ENCODE measurements around the gene MARK4. TPM values are rescaled to one million over a fixed set of nuclear protein-coding genes. Genes with fewer than 3 reads are reported as not detected.

Gene MARK4
- 9.8 and 17.1 TPM in 2 replicates for total RNA-seq (ENCODE audit: low replicate concordance)

GRCh38 chr19:45250832-45251451, at the start of gene MARK4:
TSS of gene MARK4 (plus strand) at chr19:45251271. CDS start at chr19:45251589, 318 bp downstream.
- H3K4me3 ChIP-seq (ENCODE audit: low read depth, low read length) = peak within 1 kb of the TSS; percentile 81
- peak; percentile 35 for DNase-seq (ENCODE audit: low read depth)
- no peak for TF ChIP-seq CTCF (IDR thresholded peaks at IDR 0.05; ENCODE audit: insufficient read depth, low read length)

- no peak overlapping the region for H3K4me3 ChIP-seq (ENCODE audit: low read depth, low read length)
- DNase-seq (ENCODE audit: low read depth) = no peak
- no peak for TF ChIP-seq CTCF (IDR thresholded peaks at IDR 0.05; ENCODE audit: insufficient read depth, low read length)
Measured at GRCh38 chr19:45202637-45203036, 48.4 kb upstream of the MARK4 start.

- no peak for DNase-seq (ENCODE audit: low read depth)
- no peak overlapping the region for H3K4me3 ChIP-seq (ENCODE audit: low read depth, low read length)
- no peak for TF ChIP-seq CTCF (IDR thresholded peaks at IDR 0.05; ENCODE audit: insufficient read depth, low read length)
Measured at GRCh38 chr19:45205810-45206209, 45.3 kb upstream of the MARK4 start.

- no peak for DNase-seq (ENCODE audit: low read depth)
- no peak for TF ChIP-seq CTCF (IDR thresholded peaks at IDR 0.05; ENCODE audit: insufficient read depth, low read length)
- H3K4me3 ChIP-seq (ENCODE audit: low read depth, low read length) = no peak overlapping the region
Measured at GRCh38 chr19:45206328-45206727, 44.7 kb upstream of the MARK4 start.

- no peak overlapping the region for H3K4me3 ChIP-seq (ENCODE audit: low read depth, low read length)
- peak; percentile 46 for DNase-seq (ENCODE audit: low read depth)
- no peak for TF ChIP-seq CTCF (IDR thresholded peaks at IDR 0.05; ENCODE audit: insufficient read depth, low read length)
Measured at GRCh38 chr19:45211751-45212381, 39.2 kb upstream of the MARK4 start.

- no peak for DNase-seq (ENCODE audit: low read depth)
- no peak overlapping the region for H3K4me3 ChIP-seq (ENCODE audit: low read depth, low read length)
- no peak for TF ChIP-seq CTCF (IDR thresholded peaks at IDR 0.05; ENCODE audit: insufficient read depth, low read length)
Measured at GRCh38 chr19:45213031-45213430, 38.0 kb upstream of the MARK4 start.

All from fibroblast of the aortic adventitia (primary cell).